NB4 (cell line): ENCODE results near the gene MDM2.

Experiments
- MYC ChIP-seq: IDR thresholded peaks from 2 replicates; pipeline ENCODE4 v1.6.1; 2011; ENCODE audit warnings: low read depth, low read length
- POLR2A ChIP-seq: IDR thresholded peaks from 2 replicates; pipeline ENCODE4 v1.6.1; 2011; ENCODE audit warnings: mild to moderate bottlenecking; ENCODE audit not compliant: insufficient read length; ENCODE audit errors: extremely low read depth
- TF ChIP-seq, protein P1 (sequence below): IDR thresholded peaks from one replicate; pipeline ENCODE4 v1.5.1; 2012; ENCODE audit warnings: low read depth, low read length
- TF ChIP-seq, protein P2 (sequence below): IDR thresholded peaks from 2 replicates; pipeline ENCODE4 v1.6.1; 2011; ENCODE audit warnings: low read depth, low read length

DNA sequence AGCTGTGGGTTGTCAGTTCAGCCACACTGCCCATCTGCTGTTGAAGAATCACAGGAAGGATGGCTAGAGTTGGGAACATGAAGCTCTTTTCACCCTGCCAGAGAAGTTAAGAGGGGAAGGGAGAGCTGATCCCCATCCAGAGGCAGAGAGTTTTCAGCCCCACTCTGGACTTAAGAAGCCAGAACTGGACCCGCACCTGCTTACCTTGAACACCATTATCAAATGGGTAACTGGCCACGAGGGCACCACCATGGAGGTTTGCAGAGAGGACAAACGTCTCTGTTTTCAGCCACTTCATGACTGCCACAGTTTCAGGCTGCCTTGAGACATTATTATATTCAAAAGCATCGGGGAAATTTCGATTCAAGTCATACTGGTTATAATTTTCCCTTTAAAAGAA, 62.0 kb downstream of the MDM2 start:
- TF ChIP-seq, protein P1, sequence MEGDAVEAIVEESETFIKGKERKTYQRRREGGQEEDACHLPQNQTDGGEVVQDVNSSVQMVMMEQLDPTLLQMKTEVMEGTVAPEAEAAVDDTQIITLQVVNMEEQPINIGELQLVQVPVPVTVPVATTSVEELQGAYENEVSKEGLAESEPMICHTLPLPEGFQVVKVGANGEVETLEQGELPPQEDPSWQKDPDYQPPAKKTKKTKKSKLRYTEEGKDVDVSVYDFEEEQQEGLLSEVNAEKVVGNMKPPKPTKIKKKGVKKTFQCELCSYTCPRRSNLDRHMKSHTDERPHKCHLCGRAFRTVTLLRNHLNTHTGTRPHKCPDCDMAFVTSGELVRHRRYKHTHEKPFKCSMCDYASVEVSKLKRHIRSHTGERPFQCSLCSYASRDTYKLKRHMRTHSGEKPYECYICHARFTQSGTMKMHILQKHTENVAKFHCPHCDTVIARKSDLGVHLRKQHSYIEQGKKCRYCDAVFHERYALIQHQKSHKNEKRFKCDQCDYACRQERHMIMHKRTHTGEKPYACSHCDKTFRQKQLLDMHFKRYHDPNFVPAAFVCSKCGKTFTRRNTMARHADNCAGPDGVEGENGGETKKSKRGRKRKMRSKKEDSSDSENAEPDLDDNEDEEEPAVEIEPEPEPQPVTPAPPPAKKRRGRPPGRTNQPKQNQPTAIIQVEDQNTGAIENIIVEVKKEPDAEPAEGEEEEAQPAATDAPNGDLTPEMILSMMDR: no peak
- TF ChIP-seq POLR2A (no peak), MYC (no peak)
- TF ChIP-seq, protein P2, sequence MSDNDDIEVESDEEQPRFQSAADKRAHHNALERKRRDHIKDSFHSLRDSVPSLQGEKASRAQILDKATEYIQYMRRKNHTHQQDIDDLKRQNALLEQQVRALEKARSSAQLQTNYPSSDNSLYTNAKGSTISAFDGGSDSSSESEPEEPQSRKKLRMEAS: no peak
